ENCODE data around the gene CAMKK2.

- TF ChIP-seq CTCF (IDR thresholded peaks at IDR 0.05 in 2 of 3, conservative IDR thresholded peaks at IDR 0.05 in 1 of 3; ENCODE audit: insufficient read depth in 2 of 3, low read depth in 1 of 3, low read length in 3 of 3) = no peak
- TF ChIP-seq, protein P1, sequence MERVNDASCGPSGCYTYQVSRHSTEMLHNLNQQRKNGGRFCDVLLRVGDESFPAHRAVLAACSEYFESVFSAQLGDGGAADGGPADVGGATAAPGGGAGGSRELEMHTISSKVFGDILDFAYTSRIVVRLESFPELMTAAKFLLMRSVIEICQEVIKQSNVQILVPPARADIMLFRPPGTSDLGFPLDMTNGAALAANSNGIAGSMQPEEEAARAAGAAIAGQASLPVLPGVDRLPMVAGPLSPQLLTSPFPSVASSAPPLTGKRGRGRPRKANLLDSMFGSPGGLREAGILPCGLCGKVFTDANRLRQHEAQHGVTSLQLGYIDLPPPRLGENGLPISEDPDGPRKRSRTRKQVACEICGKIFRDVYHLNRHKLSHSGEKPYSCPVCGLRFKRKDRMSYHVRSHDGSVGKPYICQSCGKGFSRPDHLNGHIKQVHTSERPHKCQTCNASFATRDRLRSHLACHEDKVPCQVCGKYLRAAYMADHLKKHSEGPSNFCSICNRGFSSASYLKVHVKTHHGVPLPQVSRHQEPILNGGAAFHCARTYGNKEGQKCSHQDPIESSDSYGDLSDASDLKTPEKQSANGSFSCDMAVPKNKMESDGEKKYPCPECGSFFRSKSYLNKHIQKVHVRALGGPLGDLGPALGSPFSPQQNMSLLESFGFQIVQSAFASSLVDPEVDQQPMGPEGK (CRISPR knock-in tag; IDR thresholded peaks at IDR 0.05; ENCODE audit: borderline replicate concordance) = no peak
- TF ChIP-seq, protein P2, sequence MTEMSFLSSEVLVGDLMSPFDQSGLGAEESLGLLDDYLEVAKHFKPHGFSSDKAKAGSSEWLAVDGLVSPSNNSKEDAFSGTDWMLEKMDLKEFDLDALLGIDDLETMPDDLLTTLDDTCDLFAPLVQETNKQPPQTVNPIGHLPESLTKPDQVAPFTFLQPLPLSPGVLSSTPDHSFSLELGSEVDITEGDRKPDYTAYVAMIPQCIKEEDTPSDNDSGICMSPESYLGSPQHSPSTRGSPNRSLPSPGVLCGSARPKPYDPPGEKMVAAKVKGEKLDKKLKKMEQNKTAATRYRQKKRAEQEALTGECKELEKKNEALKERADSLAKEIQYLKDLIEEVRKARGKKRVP (CRISPR knock-in tag; IDR thresholded peaks at IDR 0.05) = no peak
- no peak for TF ChIP-seq LCOR (CRISPR knock-in tag; IDR thresholded peaks at IDR 0.05)
- TF ChIP-seq MAZ (CRISPR knock-in tag; conservative IDR thresholded peaks at IDR 0.05 in 1 of 2, IDR thresholded peaks at IDR 0.05 in 1 of 2) = no peak
- TF ChIP-seq CHD1 (IDR thresholded peaks at IDR 0.05; ENCODE audit: low read length) = no peak
These were observed 97.6 kb downstream of the CAMKK2 start for GRCh38 chr12:121198949-121199348.

Data from K562 (cell line).